ENCODE results near the gene SCN8A. TPM values are rescaled to one million over a fixed set of nuclear protein-coding genes. Genes with fewer than 3 reads are reported as not detected.

The SCN8A gene
- total and polyA plus RNA-seq, 2 donors from 2014 or later, result 0.34 to 1.4 TPM

DNA sequence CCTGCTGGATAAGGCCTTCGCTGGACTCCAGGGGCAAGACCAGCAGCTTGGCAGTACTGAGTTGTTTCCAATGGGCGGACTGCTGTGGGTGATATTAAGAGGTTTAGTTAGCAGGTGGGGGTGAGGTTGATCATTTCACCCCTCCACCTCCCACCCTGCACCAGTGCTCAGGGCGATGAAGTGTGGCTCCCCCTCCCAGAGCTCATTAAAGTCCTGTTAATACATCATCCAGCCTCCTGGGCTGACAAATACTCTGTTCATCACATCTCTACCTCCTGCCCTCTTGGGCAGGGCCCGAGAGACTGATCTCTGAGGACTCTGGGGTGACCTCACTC, 259.9 kb downstream of the SCN8A start:
- Histone ChIP-seq H3K4me3 (ENCODE audit: low read length in 3 of 3) (peak overlapping the region in 1 of 3 donors; percentile 49), H3K36me3 (ENCODE audit: control insufficient read depth in 2 of 3, insufficient read depth in 3 of 3, low read length in 3 of 3) (no peaks in the 10 kb centered on the region), H3K9me3 (ENCODE audit: control insufficient read depth in 2 of 3, insufficient read depth in 1 of 3, low read length in 3 of 3) (no peaks in the 10 kb centered on the region), H3K27me3 (ENCODE audit: control insufficient read depth, insufficient read depth, low read length) (no peaks in the 10 kb centered on the region), H3K4me1 (ENCODE audit: control insufficient read depth in 2 of 3, insufficient read depth in 2 of 3, low read depth in 1 of 3, low read length in 3 of 3) (peaks cover 5 to 18% (median 8%) of the 10 kb centered on the region in 3 donors), H3K9ac (ENCODE audit: low read length in 3 of 3) (no peak overlapping the region), H3K27ac (ENCODE audit: low read depth in 2 of 2, low read length in 2 of 2) (peak overlapping the region in 1 of 2 donors; percentile 36)
- intact Hi-C loops (cut with DNase I), result no loop called here
- no peak for FAIRE-seq
- DNase-seq, result peak in 4 of 5 donors; percentile 54 to 73 (median 66)
- no peak for TF ChIP-seq CTCF (IDR thresholded peaks at IDR 0.05; ENCODE audit: borderline replicate concordance, extremely low read depth, insufficient read depth)

- H3K27me3 ChIP-seq (ENCODE audit: control insufficient read depth, insufficient read depth, low read length), result no peaks in the 10 kb centered on the region
- H3K4me3 ChIP-seq (ENCODE audit: low read length in 3 of 3), result no peak overlapping the region
- FAIRE-seq, result no peak
- intact Hi-C loops (cut with DNase I), result no loop called here
- H3K27ac ChIP-seq (ENCODE audit: low read depth in 2 of 2, low read length in 2 of 2), result no peak overlapping the region
- no peak overlapping the region for H3K9ac ChIP-seq (ENCODE audit: low read length in 3 of 3)
- no peak for TF ChIP-seq CTCF (IDR thresholded peaks at IDR 0.05; ENCODE audit: borderline replicate concordance, extremely low read depth, insufficient read depth)
- peaks cover 0 to 15% (median 8%) of the 10 kb centered on the region in 3 donors for H3K4me1 ChIP-seq (ENCODE audit: control insufficient read depth in 2 of 3, insufficient read depth in 2 of 3, low read depth in 1 of 3, low read length in 3 of 3)
- H3K36me3 ChIP-seq (ENCODE audit: control insufficient read depth in 2 of 3, insufficient read depth in 3 of 3, low read length in 3 of 3), result no peaks in the 10 kb centered on the region
- H3K9me3 ChIP-seq (ENCODE audit: control insufficient read depth in 2 of 3, insufficient read depth in 1 of 3, low read length in 3 of 3), result no peaks in the 10 kb centered on the region
- peak in 2 of 5 donors; percentile 45 to 60 for DNase-seq
These were observed 260.5 kb downstream of the SCN8A start for GRCh38 chr12:51851413-51852124.

DNA sequence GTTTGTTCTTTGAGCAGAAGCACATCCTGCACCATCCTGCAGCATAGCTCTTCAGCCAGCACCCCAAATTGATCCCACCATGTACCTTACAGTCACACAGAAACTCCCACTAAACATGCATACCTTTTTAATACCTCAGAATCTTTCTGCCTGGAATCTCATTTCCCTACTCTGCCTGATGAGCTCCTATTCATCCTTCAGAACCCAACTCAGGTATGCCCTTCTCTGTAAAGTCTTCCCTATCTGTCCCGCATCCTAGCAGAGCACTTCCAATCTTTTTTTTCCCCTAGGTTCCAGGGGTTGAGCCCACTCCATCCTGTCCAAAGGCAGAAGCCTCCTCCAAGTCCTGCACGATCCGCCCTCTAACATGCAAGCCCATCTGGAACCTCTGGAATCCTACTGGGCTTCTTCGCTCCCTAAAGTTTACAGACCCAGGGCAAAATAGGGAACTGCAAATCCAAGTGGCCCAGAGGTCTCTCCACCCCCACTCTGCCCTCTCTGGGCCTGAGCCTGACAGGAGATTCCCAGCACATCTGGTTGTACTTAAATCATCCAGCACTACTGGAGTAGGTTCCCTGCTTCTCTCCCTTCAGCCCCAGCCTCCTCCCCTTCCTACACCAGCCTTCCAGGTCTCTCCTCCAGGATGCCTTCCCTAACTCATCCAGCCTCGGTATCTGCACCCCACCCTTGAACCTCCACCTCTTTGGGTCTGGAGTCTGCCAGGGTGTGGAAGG, 261.5 kb downstream of the SCN8A start:
- no peaks in the 10 kb centered on the region for H3K36me3 ChIP-seq (ENCODE audit: control insufficient read depth in 2 of 3, insufficient read depth in 3 of 3, low read length in 3 of 3)
- DNase-seq, result no peak
- no peak overlapping the region for H3K4me3 ChIP-seq (ENCODE audit: low read length in 3 of 3)
- H3K9ac ChIP-seq (ENCODE audit: low read length in 3 of 3), result no peak overlapping the region
- H3K4me1 ChIP-seq (ENCODE audit: control insufficient read depth in 2 of 3, insufficient read depth in 2 of 3, low read depth in 1 of 3, low read length in 3 of 3), result peaks cover 0 to 15% (median 8%) of the 10 kb centered on the region in 3 donors
- no peaks in the 10 kb centered on the region for H3K27me3 ChIP-seq (ENCODE audit: control insufficient read depth, insufficient read depth, low read length)
- no peak overlapping the region for H3K27ac ChIP-seq (ENCODE audit: low read depth in 2 of 2, low read length in 2 of 2)
- no peak for TF ChIP-seq CTCF (IDR thresholded peaks at IDR 0.05; ENCODE audit: borderline replicate concordance, extremely low read depth, insufficient read depth)
- intact Hi-C loops (cut with DNase I), result no loop called here
- H3K9me3 ChIP-seq (ENCODE audit: control insufficient read depth in 2 of 3, insufficient read depth in 1 of 3, low read length in 3 of 3), result no peaks in the 10 kb centered on the region
- no peak for FAIRE-seq
